ENCODE measurements around the gene DUSP22.

GRCh38 chr6:290111-290922 lies 2.0 kb upstream of the DUSP22 start:
- TF ChIP-seq YY1 (IDR thresholded peaks at IDR 0.05; ENCODE audit: low read depth) (no peak), CHD2 (IDR thresholded peaks at IDR 0.05; ENCODE audit: low read length, partially characterized antibody) (no peak), EZH2phosphoT487 (IDR thresholded peaks at IDR 0.05; ENCODE audit: borderline replicate concordance, low read depth) (no peak)
